Right atrium auricular region (tissue), 2 donors: ENCODE measurements around the gene GMEB2. TPM values are rescaled to one million over a fixed set of nuclear protein-coding genes. Genes with fewer than 3 reads are reported as not detected.
"Not testable (repeated sequence)": the region's sequence is repeated elsewhere in the genome, so short reads cannot be mapped to it uniquely, and the experiment has no call there.

Experiments used
- DNase-seq: peaks from one replicate; pipeline ENCODE4 v3.0.0-alpha.2; 2019; ENCODE audit warnings: low spot score
- H3K27ac ChIP-seq, 2 donors: fragments of 200-600 bp; sonication (generic); 1 replicate in 1 of 2; 2 replicates in 1 of 2; pipeline ENCODE4 v1.5.1; 2016 to 2019
- H3K27me3 ChIP-seq, 2 donors: fragments of 200-600 bp; sonication (generic); one replicate each; pipeline versions ENCODE4 v1.5.1 to v1.6.0; 2017 to 2019
- H3K36me3 ChIP-seq: fragments of 200-600 bp; sonication (generic); one replicate; pipeline ENCODE4 v1.5.1; 2016
- H3K4me1 ChIP-seq, 2 donors: fragments of 200-600 bp; sonication (generic); one replicate each; pipeline versions ENCODE4 v1.5.1 to v1.6.0; 2017 to 2019
- H3K4me3 ChIP-seq, 2 donors: fragments of 200-600 bp; sonication (generic); 1 replicate in 1 of 2; 2 replicates in 1 of 2; pipeline ENCODE4 v1.5.1; 2017 to 2019; ENCODE audit warnings: mild to moderate bottlenecking in 1 of 2, moderate library complexity in 1 of 2
- H3K9me3 ChIP-seq, 2 donors: fragments of 200-600 bp; sonication (generic); one replicate each; pipeline ENCODE4 v1.5.1; 2019
- total RNA-seq, 2 donors: library from RNA; depleted of rRNA; stranded (reverse); fragments of >200 nt; gene quantifications; one replicate each; pipeline ENCODE4 v1.1.0, GENCODE V29; 2016
- TF ChIP-seq, protein P1 (sequence below), 2 donors: fragments of 200-600 bp; sonication (generic); IDR thresholded peaks; one replicate each; pipeline ENCODE4 v1.5.1; 2019; ENCODE audit warnings: antibody characterized with exemption in 2 of 2

GMEB2 gene
- total RNA-seq, 2 donors from 2014 or later = 5.8 to 9.4 TPM

DNA sequence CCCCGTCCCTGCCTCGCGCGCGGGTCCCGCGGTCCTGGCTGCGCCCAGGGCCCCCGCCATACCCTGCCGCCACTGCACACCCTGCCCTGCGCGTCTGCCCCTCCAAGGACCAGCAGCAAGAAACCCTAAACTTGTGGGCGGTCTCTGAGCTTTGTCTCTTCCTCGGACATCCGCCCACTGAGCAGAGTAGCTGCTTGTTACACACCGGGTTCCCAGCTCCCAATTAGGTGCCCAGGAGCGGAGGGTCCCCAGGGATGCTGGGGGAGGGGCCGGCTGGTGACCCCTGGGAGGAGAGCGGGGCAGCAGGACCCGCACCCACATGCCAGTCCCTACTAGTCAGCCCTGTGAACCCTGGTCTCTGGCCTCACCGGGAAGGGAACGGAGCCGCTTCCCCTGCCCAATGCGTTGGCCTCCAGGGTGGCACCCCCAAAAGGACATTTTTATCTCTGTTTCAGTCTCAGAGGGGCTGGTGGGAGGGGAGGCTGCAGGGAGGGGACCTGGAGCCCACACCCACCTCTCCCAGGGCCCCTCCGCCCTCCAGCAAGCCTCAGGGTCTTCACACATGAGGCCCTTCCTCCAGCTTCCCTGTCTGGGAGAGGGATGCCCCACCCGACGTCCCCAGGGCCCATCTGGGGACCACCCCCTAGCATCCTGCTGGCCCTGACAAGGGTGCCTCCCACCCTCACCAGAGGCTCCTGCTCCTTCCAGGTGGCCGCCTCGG is 15.8 kb upstream of the GMEB2 start:
- Histone ChIP-seq H3K4me3 (peak overlapping the region; percentile 50 to 64), H3K27ac (no peak overlapping the region), H3K27me3 (no peaks in the 10 kb centered on the region), H3K36me3 (no peaks in the 10 kb centered on the region), H3K4me1 (peaks cover 0 to 23% of the 10 kb centered on the region in 2 donors), H3K9me3 (no peaks in the 10 kb centered on the region)
- DNase-seq = no peak
- TF ChIP-seq, protein P1, sequence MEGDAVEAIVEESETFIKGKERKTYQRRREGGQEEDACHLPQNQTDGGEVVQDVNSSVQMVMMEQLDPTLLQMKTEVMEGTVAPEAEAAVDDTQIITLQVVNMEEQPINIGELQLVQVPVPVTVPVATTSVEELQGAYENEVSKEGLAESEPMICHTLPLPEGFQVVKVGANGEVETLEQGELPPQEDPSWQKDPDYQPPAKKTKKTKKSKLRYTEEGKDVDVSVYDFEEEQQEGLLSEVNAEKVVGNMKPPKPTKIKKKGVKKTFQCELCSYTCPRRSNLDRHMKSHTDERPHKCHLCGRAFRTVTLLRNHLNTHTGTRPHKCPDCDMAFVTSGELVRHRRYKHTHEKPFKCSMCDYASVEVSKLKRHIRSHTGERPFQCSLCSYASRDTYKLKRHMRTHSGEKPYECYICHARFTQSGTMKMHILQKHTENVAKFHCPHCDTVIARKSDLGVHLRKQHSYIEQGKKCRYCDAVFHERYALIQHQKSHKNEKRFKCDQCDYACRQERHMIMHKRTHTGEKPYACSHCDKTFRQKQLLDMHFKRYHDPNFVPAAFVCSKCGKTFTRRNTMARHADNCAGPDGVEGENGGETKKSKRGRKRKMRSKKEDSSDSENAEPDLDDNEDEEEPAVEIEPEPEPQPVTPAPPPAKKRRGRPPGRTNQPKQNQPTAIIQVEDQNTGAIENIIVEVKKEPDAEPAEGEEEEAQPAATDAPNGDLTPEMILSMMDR (IDR thresholded peaks at IDR 0.05) = no peak

DNA sequence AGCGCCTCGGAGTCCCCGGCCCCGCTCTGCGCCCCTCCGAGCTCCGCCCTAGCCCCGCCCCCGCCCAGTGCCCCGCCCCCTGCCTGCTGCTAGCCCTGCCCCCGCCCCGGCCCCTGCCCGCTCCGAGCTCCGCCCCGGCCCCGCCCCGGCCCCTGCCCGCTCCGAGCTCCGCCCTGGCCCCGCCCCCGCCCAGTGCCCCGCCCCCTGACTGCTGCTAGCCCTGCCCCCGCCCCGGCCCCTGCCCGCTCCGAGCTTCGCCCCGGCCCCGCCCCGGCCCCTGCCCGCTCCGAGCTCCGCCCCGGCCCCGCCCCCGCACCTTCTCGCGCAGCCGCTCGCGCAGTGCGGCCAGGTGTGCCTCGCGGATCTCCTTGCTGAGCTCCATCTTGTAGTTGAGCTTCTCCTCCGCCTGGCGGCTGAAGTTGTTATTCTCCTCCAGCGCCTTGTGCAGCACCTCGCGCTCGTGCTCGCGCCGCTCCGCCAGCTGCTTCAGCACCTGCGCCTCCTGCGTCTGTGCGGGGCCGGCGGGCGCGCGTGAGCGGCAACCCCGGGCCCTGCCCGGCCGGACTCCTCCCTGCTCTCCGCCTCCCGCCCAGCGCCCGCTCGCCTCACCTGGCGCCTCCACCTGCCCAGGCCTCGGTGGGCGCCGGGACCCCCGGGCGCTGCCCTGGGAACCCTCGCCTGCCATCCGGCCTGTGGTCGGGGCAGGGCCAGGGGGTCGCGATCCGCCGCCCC is 15.1 kb upstream of the GMEB2 start:
- Histone ChIP-seq H3K4me1 (peaks cover 0 to 23% of the 10 kb centered on the region in 2 donors), H3K27me3 (no peaks in the 10 kb centered on the region), H3K9me3 (no peaks in the 10 kb centered on the region), H3K27ac (peak overlapping the region; percentile 68 to 85), H3K36me3 (no peaks in the 10 kb centered on the region), H3K4me3 (peak overlapping the region; percentile 50 to 66)
- TF ChIP-seq, protein P1 (IDR thresholded peaks at IDR 0.05) = peak in 1 of 2 donors; percentile 44
- DNase-seq = peak; percentile 70

DNA sequence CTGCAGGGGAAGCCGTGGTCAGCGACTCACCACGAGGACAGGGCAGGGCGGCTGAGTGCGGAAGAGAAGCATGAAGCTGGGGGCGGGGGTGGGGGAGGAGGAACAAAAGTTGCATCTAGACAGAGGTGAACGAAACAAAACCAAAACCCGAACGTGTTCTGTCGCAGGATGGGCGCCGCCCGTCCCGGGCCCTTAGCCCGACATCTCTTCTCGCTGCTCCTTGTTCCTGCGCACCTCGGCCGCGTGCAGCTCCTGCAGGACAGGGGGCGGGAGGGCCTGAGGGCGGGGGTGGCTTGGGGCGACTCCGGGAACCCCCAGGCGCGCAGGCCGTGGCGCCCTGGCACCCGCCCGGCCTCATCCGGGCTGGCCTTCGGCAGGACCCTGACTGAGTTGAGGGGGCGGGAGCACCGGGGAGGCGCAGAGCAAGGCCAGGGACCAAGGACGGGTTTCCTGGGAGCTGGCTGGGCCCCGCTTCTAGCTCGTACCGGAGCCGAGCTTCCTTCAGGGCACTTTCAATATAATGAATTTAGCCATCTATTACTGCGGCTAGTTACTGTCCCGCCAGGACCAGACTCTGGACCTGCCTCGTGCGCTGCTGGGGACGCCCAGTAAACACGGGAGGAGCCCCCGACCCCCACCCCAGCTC is 14.4 kb upstream of the GMEB2 start:
- DNase-seq = no peak
- Histone ChIP-seq H3K27me3 (no peaks in the 10 kb centered on the region), H3K4me3 (peak overlapping the region; percentile 30 to 66), H3K4me1 (peaks cover 0 to 23% of the 10 kb centered on the region in 2 donors), H3K36me3 (no peaks in the 10 kb centered on the region), H3K27ac (peak overlapping the region; percentile 68 to 85), H3K9me3 (no peaks in the 10 kb centered on the region)
- TF ChIP-seq, protein P1 (IDR thresholded peaks at IDR 0.05) = no peak

DNA sequence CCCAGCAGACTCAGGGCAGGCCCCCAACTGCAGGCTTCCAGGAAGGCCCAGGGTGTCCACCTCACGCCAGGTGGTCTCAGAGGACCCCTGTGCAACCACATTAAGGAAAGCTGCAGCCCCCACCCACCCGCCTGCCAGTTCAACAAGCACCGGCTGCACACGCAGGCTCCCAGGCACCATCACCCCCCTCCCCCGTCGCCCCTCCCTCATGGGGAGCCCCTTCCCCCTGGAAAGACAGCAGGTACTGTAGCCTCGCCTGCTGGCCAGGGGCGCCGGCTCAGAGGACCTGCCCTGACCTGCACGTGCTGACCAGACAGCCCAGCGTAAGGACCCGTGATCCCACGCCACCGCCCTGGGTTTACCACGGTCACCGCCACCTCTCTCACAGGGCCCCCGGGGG is 13.8 kb upstream of the GMEB2 start:
- Histone ChIP-seq H3K27ac (peak overlapping the region in 1 of 2 donors; percentile 62), H3K4me3 (peak overlapping the region in 1 of 2 donors; percentile 41), H3K4me1 (peaks cover 0 to 23% of the 10 kb centered on the region in 2 donors)
- H3K27me3 ChIP-seq, H3K36me3 ChIP-seq, H3K9me3 ChIP-seq, DNase-seq: not testable (repeated sequence)

DNA sequence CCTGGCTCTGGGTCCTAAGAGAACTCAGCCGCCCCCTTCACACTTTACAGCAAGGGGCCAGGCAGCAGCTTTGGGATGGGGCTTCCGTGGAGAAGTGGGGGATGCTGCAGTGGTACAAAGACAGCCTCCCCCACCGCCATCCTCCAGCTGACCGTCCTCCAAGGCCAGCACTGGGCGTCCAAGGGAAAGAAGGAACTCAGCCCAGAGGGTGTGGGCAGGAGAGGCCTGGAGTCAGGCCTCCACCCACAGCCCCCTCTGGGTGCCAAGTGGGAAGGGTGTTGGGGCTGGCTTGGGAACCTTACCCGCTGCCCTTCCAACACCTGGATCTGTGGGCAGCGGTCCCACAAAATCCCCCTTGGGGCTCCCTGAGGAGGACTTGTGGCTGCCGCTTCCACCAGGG is 13.2 kb upstream of the GMEB2 start:
- TF ChIP-seq, protein P1 (IDR thresholded peaks at IDR 0.05) = no peak
- peaks cover 0 to 23% of the 10 kb centered on the region in 2 donors for H3K4me1 ChIP-seq
- H3K27ac ChIP-seq = peak overlapping the region; percentile 62 to 67
- H3K36me3 ChIP-seq = no peaks in the 10 kb centered on the region
- no peak for DNase-seq
- no peaks in the 10 kb centered on the region for H3K27me3 ChIP-seq
- H3K4me3 ChIP-seq = peak overlapping the region in 1 of 2 donors; percentile 41
- no peaks in the 10 kb centered on the region for H3K9me3 ChIP-seq
